Memory B cell (primary cell): ENCODE measurements around the gene BANF1.
A peak's percentile ranks its signal among the peaks of the same experiment; 100 is the strongest.
"Not testable (repeated sequence)": the region's sequence is repeated elsewhere in the genome, so short reads cannot be mapped to it uniquely, and the experiment has no call there.

Experiments used
- ATAC-seq: fragments of 150-1000 bp; cut with Tn5 transposase; 2 replicates; pipeline ENCODE4 v1.10.0; 2021; ENCODE audit warnings: low read depth, mild to moderate bottlenecking, moderate library complexity
- DNase-seq, 2 donors: peaks; one replicate each; pipeline ENCODE4 v3.0.0; 2022; ENCODE audit warnings: low spot score in 2 of 2
- H3K27ac Mint-ChIP-seq: one replicate; pipeline ENCODE4 v1.8.0; 2022; ENCODE audit warnings: mild to moderate bottlenecking, moderate library complexity, mixed read lengths
- H3K27me3 Mint-ChIP-seq: one replicate; pipeline ENCODE4 v1.8.0; 2022; ENCODE audit warnings: mixed read lengths
- H3K36me3 Mint-ChIP-seq: one replicate; pipeline ENCODE4 v1.8.0; 2022; ENCODE audit warnings: mild to moderate bottlenecking, mixed read lengths
- H3K4me1 Mint-ChIP-seq: one replicate; pipeline ENCODE4 v1.8.0; 2022; ENCODE audit warnings: mixed read lengths
- H3K4me3 Mint-ChIP-seq: one replicate; pipeline ENCODE4 v1.8.0; 2022; ENCODE audit warnings: mild to moderate bottlenecking, moderate library complexity, mixed read lengths
- H3K9me3 Mint-ChIP-seq: one replicate; pipeline ENCODE4 v1.8.0; 2022; ENCODE audit warnings: mixed read lengths

The BANF1 gene

GRCh38 chr11:66012371-66012945 is 10.2 kb downstream of the BANF1 start:
- ATAC-seq (no peak), DNase-seq (no peak)
- H3K4me1 Mint-ChIP-seq, result peaks cover 3% of the 10 kb centered on the region
- H3K36me3 Mint-ChIP-seq, result no peaks in the 10 kb centered on the region
- H3K27ac Mint-ChIP-seq, result no peak overlapping the region
- no peak overlapping the region for H3K4me3 Mint-ChIP-seq
- peaks cover 3% of the 10 kb centered on the region for H3K27me3 Mint-ChIP-seq
- no peaks in the 10 kb centered on the region for H3K9me3 Mint-ChIP-seq

- H3K4me3 Mint-ChIP-seq, result no peak overlapping the region
- no peak overlapping the region for H3K27ac Mint-ChIP-seq
- DNase-seq (no peak), ATAC-seq (no peak)
- peaks cover 5% of the 10 kb centered on the region for H3K4me1 Mint-ChIP-seq
- H3K27me3 Mint-ChIP-seq, result peaks cover 3% of the 10 kb centered on the region
- no peaks in the 10 kb centered on the region for H3K36me3 Mint-ChIP-seq
- no peaks in the 10 kb centered on the region for H3K9me3 Mint-ChIP-seq
Measured at GRCh38 chr11:66012946-66013761, 10.9 kb downstream of the BANF1 start.

GRCh38 chr11:66013762-66014100 is 11.4 kb downstream of the BANF1 start:
- no peaks in the 10 kb centered on the region for H3K36me3 Mint-ChIP-seq

GRCh38 chr11:66014804-66015453 is 12.6 kb downstream of the BANF1 start:
- peaks cover 3% of the 10 kb centered on the region for H3K27me3 Mint-ChIP-seq
- H3K4me1 Mint-ChIP-seq, result peaks cover 5% of the 10 kb centered on the region
- no peaks in the 10 kb centered on the region for H3K9me3 Mint-ChIP-seq
- no peak overlapping the region for H3K4me3 Mint-ChIP-seq
- DNase-seq (no peak), ATAC-seq (no peak)
- H3K27ac Mint-ChIP-seq, result no peak overlapping the region
- H3K36me3 Mint-ChIP-seq, result no peaks in the 10 kb centered on the region

More at GRCh38 chr11:66013762-66014100, 11.4 kb downstream of the BANF1 start:
- ATAC-seq (no peak), DNase-seq (no peak)
- Mint-ChIP-seq H3K9me3 (no peaks in the 10 kb centered on the region), H3K4me3 (no peak overlapping the region), H3K27ac (no peak overlapping the region), H3K27me3 (peaks cover 3% of the 10 kb centered on the region), H3K4me1 (peaks cover 5% of the 10 kb centered on the region)

GRCh38 chr11:66015454-66015881 is 13.2 kb downstream of the BANF1 start:
- H3K36me3 Mint-ChIP-seq, result no peaks in the 10 kb centered on the region
- H3K27me3 Mint-ChIP-seq, result peaks cover 5% of the 10 kb centered on the region
- no peaks in the 10 kb centered on the region for H3K9me3 Mint-ChIP-seq
- H3K4me3 Mint-ChIP-seq, result no peak overlapping the region
- ATAC-seq (no peak), DNase-seq (no peak)
- H3K4me1 Mint-ChIP-seq, result peaks cover 6% of the 10 kb centered on the region
- no peak overlapping the region for H3K27ac Mint-ChIP-seq

GRCh38 chr11:66015936-66016792 is 13.9 kb downstream of the BANF1 start:
- DNase-seq (no peak), ATAC-seq (no peak)
- H3K36me3 Mint-ChIP-seq, result no peaks in the 10 kb centered on the region
- H3K9me3 Mint-ChIP-seq, result no peaks in the 10 kb centered on the region
- H3K4me3 Mint-ChIP-seq, result no peak overlapping the region
- H3K27me3 Mint-ChIP-seq, result peaks cover 6% of the 10 kb centered on the region
- no peak overlapping the region for H3K27ac Mint-ChIP-seq
- peaks cover 6% of the 10 kb centered on the region for H3K4me1 Mint-ChIP-seq

- H3K9me3 Mint-ChIP-seq, result no peaks in the 10 kb centered on the region
- DNase-seq (no peak), ATAC-seq (no peak)
- peaks cover 6% of the 10 kb centered on the region for H3K4me1 Mint-ChIP-seq
- H3K36me3 Mint-ChIP-seq, result no peaks in the 10 kb centered on the region
- H3K27me3 Mint-ChIP-seq, result peaks cover 6% of the 10 kb centered on the region
- no peak overlapping the region for H3K27ac Mint-ChIP-seq
- no peak overlapping the region for H3K4me3 Mint-ChIP-seq
Measured at GRCh38 chr11:66016793-66017177, 14.5 kb downstream of the BANF1 start.

GRCh38 chr11:66017321-66017720 is 15.0 kb downstream of the BANF1 start:
- no peak for DNase-seq
- Mint-ChIP-seq H3K36me3 (no peaks in the 10 kb centered on the region), H3K4me1 (peaks cover 6% of the 10 kb centered on the region), H3K27me3 (peaks cover 6% of the 10 kb centered on the region), H3K27ac (no peak overlapping the region), H3K4me3 (no peak overlapping the region), H3K9me3 (no peaks in the 10 kb centered on the region)
- no peak for ATAC-seq

- DNase-seq (no peak), ATAC-seq (no peak)
- Mint-ChIP-seq H3K27ac (no peak overlapping the region), H3K4me1 (peaks cover 10% of the 10 kb centered on the region), H3K36me3 (no peaks in the 10 kb centered on the region), H3K4me3 (no peak overlapping the region), H3K9me3 (no peaks in the 10 kb centered on the region), H3K27me3 (peaks cover 9% of the 10 kb centered on the region)
Measured at GRCh38 chr11:66020212-66020611, 17.9 kb downstream of the BANF1 start.

GRCh38 chr11:66020618-66021357 is 18.5 kb downstream of the BANF1 start:
- no peaks in the 10 kb centered on the region for H3K9me3 Mint-ChIP-seq
- H3K4me3 Mint-ChIP-seq, result no peak overlapping the region
- no peak for DNase-seq

GRCh38 chr11:66022401-66023185 is 20.3 kb downstream of the BANF1 start:
- peak; percentile 79 to 93 for DNase-seq
- ATAC-seq, result peak; percentile 93
- Mint-ChIP-seq H3K36me3 (no peaks in the 10 kb centered on the region), H3K4me1 (peaks cover 8% of the 10 kb centered on the region), H3K27ac (no peak overlapping the region), H3K27me3 (peaks cover 9% of the 10 kb centered on the region), H3K9me3 (no peaks in the 10 kb centered on the region), H3K4me3 (peak overlapping the region; percentile 39)

More at GRCh38 chr11:66020618-66021357, 18.5 kb downstream of the BANF1 start:
- ATAC-seq, result no peak
- Mint-ChIP-seq H3K27me3 (peaks cover 9% of the 10 kb centered on the region), H3K27ac (no peak overlapping the region), H3K4me1 (peaks cover 10% of the 10 kb centered on the region), H3K36me3 (no peaks in the 10 kb centered on the region)

- H3K4me1 Mint-ChIP-seq, DNase-seq, H3K9me3 Mint-ChIP-seq, H3K4me3 Mint-ChIP-seq, H3K27me3 Mint-ChIP-seq, ATAC-seq, H3K36me3 Mint-ChIP-seq, H3K27ac Mint-ChIP-seq: not testable (repeated sequence)
Measured at GRCh38 chr11:66023186-66023440, 20.8 kb downstream of the BANF1 start.

GRCh38 chr11:66026017-66026529 is 23.8 kb downstream of the BANF1 start, which contains the start of gene CATSPER1:
CATSPER1 (minus strand) TSS chr11:66026479; CDS start chr11:66026379, 100 bp downstream.
- peaks cover 4% of the 10 kb centered on the region for H3K4me1 Mint-ChIP-seq
- H3K27ac Mint-ChIP-seq, result no peak within 1 kb of the TSS
- DNase-seq (no peak), ATAC-seq (no peak)
- no peak within 1 kb of the TSS for H3K4me3 Mint-ChIP-seq
- H3K27me3 Mint-ChIP-seq, result peaks cover 6% of the 10 kb centered on the region
- H3K36me3 Mint-ChIP-seq, result no peaks in the 10 kb centered on the region
- H3K9me3 Mint-ChIP-seq, result no peaks in the 10 kb centered on the region
